Stimulated activated CD8-positive, alpha-beta memory T cell treated with anti-CD3 and anti-CD28 coated beads, Interleukin-7, amount 100 ng/mL, for 4 hours (primary cell): ENCODE data around the gene TGFBR1.

Experiments used
- DNase-seq, 2 donors: peaks; one replicate each; pipeline ENCODE4 v3.0.0-alpha.2; 2020; ENCODE audit warnings: low read depth in 2 of 2

The TGFBR1 gene

GRCh38 chr9:99135456-99135855 is 30.5 kb downstream of the TGFBR1 start:
- no peak for DNase-seq

- DNase-seq, result no peak
These were observed 32.3 kb downstream of the TGFBR1 start for GRCh38 chr9:99137225-99137624.

- DNase-seq, result no peak
These were observed 33.0 kb downstream of the TGFBR1 start for GRCh38 chr9:99137891-99138290.

- no peak for DNase-seq
These were observed 33.7 kb downstream of the TGFBR1 start for GRCh38 chr9:99138424-99139284.

- DNase-seq, result no peak
These were observed 35.0 kb downstream of the TGFBR1 start for GRCh38 chr9:99139868-99140267.

- peak; percentile 24 to 35 for DNase-seq
These were observed 35.9 kb downstream of the TGFBR1 start for GRCh38 chr9:99140685-99141314.

- no peak for DNase-seq
These were observed 36.9 kb downstream of the TGFBR1 start for GRCh38 chr9:99141849-99142248.

- DNase-seq, result no peak
These were observed 37.4 kb downstream of the TGFBR1 start for GRCh38 chr9:99142275-99142674.

GRCh38 chr9:99143655-99144054 is 38.7 kb downstream of the TGFBR1 start:
- no peak for DNase-seq

- DNase-seq, result no peak
These were observed 40.1 kb downstream of the TGFBR1 start for GRCh38 chr9:99144966-99145365.

- no peak for DNase-seq
These were observed 41.7 kb downstream of the TGFBR1 start for GRCh38 chr9:99146574-99146973.

- DNase-seq, result no peak
These were observed 42.3 kb downstream of the TGFBR1 start for GRCh38 chr9:99147177-99147576.

GRCh38 chr9:99150451-99151171 is 45.7 kb downstream of the TGFBR1 start:
- DNase-seq, result no peak

- DNase-seq, result no peak
These were observed 49.4 kb downstream of the TGFBR1 start for GRCh38 chr9:99154356-99154755.

GRCh38 chr9:99155736-99156135 is 50.8 kb downstream of the TGFBR1 start:
- no peak for DNase-seq

- no peak for DNase-seq
These were observed 53.7 kb downstream of the TGFBR1 start for GRCh38 chr9:99158629-99159028.

- DNase-seq, result no peak
These were observed 55.3 kb downstream of the TGFBR1 start for GRCh38 chr9:99160173-99160572.

GRCh38 chr9:99162759-99163364 is 57.9 kb downstream of the TGFBR1 start:
- DNase-seq, result no peak

- no peak for DNase-seq
These were observed 61.2 kb downstream of the TGFBR1 start for GRCh38 chr9:99166149-99166548.

GRCh38 chr9:99167119-99167518 is 62.2 kb downstream of the TGFBR1 start:
- DNase-seq, result no peak

GRCh38 chr9:99167694-99168093 is 62.8 kb downstream of the TGFBR1 start:
- DNase-seq, result no peak

GRCh38 chr9:99169086-99169485 is 64.2 kb downstream of the TGFBR1 start:
- no peak for DNase-seq
